Activated T-cell treated with anti-CD3 and anti-CD28 coated beads for 4 hours (primary cell): ENCODE results near the gene PGS1.

ENCODE experiments used
- DNase-seq: peaks from one replicate; pipeline ENCODE4 v3.0.0-alpha.2; 2020

PGS1 gene

DNA sequence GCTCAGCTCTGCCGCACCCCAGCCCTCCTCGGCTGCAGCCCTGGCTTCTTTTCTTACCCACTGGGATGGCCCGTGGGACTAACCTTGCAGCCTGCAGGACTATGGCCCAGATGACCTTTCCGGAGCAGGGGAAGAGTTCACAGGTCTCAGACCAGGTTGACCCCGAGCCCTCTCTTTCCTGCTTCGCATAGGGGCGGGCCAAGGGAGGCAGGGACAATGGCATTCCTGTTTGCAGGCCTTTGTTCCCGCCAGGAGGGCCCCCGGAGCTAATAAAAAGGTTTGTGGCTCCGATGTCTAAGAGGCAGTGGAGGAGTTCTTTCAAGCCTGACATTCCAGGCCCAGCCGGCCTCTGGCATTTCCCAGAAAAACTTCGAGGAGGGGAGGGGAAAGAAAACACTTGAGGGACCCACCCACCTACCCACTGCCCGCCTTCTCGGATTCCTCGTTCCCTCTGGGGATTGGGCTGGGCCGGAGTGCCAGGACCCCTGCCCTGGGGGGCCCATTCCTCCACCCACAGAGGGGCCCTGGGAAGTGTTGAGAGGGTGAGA, 12.8 kb upstream of the PGS1 start:
- DNase-seq: no peak

DNA sequence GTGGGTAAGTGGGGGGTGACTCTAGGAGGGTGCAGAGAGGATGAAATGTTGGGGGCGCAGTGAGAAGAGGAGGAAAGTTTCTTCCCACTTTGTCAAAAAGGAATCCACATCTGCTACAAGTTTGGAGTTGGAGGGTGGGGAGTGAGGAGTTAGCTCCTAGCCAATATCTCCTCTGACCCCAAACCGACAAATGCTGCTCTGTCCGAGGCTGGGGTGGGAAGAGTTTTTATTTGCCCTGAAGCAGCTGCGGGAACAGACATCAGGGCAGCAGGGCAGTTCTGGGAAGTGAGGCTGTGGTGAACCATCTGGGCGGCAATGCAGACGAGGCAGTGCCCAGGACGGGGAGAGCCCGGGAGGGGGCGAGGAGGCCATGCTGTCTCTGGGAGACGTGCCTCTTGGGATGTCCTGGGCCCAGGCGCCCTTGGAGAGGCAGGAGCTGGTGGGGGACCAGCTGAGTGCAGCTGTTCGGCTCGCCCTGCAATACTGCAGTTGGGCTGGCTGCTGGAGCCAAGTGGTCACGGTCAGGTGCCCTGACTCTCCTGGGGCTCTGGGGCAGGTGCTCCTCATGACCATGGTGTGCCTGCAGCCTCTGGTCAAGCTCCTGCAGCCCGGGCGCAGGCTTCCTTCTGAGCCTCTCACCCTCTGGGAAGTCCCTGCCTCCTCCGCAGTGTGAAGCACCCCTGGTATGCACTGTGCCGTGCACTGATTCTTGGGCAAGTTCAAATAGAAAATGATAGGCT, 12.2 kb upstream of the PGS1 start:
- no peak for DNase-seq

DNA sequence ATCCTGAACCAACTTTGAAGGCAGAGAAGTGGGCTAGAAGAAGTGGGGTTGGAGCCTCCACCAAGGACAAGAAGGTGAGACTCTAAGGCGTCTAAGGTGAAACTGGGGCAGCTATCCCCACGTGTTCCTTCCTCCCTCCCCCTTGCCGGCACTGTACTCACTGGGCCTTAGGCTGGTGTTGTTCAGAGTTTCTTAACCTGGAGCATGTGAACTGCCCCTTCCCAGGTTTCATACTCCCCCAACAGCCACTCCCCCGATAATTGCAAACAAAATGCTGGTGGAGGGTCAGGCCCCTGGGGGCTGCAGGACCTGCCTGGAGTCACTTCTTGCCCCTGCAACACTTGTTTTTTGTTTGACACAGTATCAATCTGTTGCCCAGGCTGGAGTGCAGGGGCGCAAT, 11.3 kb upstream of the PGS1 start:
- no peak for DNase-seq

DNA sequence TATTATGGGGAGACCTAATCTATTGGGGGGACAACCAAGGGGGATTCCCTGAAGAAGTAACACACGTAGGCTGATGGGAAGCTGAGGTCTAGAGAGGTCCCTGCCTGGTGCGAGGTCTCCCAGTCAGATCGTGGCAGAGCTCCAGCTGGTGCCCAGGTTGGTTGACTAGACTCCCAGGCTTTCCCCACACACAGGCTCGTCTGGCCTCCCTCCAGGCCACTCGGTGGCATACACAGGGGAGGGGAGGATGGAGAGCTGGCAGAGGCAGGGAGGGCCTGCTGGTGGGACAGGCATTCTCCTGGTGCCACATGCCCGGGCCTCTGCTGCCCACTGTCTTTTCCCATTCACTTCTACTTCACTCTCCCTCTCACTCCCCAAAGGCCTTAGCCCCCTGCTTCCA, 10.1 kb upstream of the PGS1 start:
- DNase-seq: no peak

DNA sequence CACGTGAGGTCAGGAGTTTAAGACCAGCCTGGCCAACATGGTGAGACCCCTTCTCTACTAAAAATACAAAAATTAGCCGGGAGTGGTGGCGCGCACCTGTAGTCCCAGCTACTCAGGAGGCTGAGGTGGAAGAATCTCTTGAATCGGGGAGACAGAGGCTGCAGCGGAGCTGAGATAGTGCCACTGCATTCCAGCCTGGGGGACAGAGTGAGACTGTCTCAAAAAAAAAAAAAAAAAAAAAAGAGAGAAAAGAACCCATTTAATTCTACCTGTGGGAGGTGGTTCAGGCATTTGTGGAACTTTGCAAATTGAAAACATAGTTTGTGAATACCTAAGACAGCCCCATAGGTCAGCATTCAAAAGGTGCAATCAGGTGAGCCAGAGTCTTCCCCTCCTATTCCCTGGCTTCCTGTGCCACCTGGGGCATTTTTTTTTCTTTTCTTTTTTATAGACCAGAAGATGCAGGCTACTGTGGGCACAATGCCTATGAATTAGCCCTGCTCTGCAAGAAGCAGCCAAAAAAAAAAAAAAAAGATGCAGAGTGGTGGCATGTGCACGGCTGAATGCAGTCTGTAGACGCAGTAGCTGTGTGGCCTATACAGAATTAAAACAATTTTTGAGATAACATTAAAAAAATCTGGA, 9.5 kb upstream of the PGS1 start:
- DNase-seq: no peak

DNA sequence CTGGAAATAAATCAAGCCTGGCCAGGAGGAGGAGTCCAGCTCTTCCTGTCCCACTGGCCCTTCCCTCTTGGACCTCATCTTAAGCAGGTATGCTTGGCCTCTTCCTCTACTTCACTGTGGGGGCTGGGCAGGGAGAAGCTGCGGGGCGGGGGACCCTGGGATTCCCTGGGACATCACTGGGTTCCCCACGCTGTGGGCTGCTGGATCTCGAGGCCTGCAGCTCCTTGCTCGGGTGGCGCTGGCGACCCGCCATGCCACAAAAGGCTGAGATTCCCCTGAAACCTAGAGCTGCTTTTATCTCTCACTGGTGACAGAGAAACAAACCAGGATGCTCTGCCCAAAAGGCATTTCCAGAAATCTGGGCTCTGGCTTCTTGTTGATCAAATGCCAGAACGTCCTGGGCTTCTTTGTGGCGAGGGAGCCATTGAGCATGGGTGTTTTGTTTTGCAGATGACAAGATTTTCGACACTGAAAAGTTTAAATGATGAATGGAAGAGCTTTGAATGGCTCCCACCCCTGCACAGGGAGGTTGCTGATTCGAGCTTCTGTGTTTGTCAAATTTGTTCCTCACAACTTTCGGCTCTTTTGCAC, 8.6 kb upstream of the PGS1 start:
- no peak for DNase-seq

DNA sequence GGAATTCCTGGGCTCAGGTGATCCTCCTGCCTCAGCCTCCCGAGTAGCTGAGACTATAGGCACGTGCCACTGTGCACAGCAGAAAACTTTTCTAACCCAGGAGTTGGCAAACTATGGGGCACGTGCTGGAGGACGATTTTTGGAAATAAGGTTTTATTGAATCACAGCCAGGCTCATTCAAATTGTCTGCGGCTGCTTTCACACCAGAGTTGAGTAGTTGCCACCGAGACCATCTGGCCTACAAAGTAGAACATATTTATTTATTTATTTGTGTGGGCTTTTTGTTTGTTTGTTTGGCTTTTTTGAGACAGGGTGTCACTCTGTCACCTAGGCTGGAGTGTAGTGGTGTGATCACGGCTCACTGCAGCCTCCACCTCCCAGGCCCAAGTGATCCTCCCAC, 7.4 kb upstream of the PGS1 start:
- no peak for DNase-seq

DNA sequence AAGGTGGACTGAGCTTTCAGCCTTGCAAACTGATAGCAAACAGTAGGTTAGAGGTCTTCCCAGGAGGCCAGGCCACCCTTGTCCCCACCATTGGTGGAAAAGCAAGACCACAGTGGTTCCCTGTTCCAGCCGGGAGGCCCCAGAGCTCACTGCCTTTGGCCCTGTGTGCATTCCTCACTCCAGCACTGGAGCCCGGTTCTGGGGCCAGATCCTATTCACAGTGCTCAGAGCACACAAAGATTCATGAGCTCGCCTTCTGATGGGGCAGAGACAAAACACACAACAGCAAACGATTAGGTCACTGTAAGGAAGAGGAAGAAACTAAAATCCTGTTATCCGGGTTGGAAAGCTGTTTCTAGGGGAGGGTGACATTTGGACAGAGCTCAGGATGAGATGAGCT, 5.6 kb upstream of the PGS1 start:
- no peak for DNase-seq

DNA sequence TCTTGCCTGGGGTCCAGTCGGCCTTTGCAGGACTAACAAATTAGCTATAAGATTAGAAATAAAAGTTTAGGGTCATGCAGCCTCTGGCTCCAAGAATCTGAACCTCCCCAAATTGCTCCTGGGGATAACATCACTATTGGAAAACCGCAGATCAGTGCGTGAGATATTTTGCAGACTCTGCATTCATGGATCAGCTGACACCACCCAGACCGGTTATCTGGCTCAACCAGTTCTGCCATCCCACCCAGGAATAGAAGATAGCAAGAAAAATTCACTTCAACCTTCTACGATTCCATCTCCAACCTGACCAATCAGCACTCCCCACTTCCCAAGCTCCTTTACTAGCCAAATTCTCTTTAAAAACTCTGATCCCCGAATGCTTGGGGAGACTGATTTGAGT, 4.3 kb upstream of the PGS1 start:
- no peak for DNase-seq

DNA sequence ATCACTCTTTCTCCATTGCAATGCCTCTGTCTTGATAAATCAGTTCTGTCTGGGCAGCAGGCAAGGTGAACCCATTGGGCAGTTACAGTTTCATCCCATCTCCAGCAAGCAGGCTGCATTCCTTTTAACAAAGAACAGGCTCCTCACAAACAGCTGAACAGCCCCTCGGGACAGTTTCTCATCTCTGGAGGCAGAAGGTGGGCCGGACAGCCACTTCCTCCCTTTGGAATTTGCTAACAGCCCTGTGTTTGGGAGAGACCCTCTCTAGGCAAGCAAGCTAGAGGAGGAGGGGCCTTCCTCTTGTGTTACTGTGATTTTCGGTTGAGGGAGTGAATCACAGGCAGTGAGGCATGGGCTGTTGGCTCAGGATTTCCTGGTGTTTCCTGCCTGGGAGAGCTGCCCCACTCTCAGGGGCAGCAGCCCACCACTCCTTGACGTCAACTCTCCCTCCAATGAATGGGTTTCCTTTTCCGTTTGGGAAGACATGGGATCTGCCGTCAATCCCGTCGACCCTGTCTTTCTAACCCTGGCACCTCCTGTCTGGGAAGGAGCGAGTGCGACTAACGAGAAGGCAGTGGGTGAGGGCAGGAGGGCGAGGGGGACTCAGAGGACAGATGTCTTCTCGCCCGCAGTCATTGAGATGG, 3.7 kb upstream of the PGS1 start:
- no peak for DNase-seq

DNA sequence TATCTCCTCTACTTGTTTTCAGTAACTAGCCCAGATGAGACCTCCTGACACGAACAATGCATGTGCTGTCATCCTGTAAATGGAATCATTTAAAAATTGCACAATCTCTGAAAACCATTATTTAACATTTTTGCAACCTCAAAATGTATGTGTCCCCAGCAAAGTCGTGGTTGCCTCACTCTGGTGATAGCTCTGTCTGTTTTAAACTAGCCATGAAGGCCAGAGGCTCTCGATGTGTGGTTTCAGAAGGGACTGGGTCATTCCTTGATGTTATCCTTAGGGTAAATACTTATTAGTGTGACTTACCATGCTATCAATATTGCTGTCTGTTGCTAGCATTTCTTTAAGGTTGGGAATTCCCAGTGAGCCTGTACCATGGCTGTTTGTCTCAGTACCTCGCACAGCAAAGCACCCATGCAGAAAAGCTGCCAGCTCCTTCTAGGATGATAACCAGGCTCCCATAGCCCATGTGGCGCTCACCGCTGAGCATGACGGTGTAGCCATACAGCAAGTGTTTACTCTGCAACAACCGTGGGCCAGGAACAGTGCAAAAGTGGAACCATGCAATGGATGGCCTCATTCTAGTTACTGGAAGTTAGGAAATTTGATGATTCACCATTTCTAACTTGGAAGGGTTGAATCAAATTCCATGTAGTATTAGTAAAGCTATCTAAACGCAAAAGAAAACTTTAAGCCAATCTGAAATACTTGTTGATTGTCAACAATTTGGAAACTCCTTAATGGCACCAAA, 2.9 kb upstream of the PGS1 start:
- no peak for DNase-seq

DNA sequence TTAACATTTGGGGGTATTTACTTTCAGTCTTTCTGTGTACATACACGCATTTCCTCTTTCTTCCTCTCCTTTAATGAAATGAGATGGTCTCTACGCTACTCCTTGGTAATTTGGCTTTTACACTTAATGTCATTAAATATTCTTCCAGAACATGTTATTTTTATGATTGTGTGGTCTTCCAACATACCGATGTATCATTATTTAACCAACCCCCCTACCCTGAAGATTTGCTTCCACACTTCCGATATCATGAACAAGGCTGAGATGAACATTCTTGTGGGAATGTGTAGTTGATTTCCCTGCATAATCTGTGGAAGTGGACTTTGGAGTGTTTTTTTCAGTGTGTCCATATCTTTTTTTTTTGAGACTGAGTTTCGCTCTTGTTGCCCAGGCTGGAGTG, 2.3 kb upstream of the PGS1 start:
- DNase-seq: no peak

DNA sequence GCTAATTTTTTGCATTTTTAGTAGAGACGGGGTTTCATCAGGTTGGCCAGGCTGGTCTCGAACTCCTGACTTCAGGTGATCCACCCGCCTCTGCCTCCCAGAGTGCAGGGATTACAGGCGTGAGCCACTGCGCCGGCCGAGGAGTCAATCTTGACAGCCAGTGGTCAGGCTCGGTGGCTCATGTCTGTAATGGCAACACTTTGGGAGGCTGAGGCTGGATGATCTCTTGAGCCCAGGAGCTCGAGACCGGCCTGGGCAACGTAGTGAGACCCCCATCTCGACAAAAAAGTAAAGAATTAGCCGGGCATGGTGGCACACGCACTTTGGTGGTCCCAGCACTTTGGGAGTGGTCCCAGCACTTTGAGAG, 608 bp upstream of the PGS1 start:
- DNase-seq: no peak

DNA sequence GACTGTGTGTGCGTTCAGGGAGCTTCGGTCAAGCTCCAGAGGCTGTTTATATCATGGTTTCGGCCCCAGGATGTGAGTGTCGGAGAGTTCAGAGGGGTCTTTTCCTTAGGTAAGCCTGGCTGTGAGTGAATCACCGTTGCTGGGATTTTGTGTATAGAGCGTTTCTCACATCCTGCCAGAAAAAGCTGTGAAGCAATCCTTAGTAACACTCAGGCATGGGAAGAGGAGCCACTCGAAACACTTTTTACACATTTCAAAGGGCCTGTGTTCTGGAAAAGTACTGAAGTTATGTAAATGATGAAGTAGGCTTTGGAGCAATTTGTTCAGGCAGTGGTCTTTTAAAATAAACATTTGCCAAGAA, 662 bp downstream of the PGS1 start:
- DNase-seq: no peak

DNA sequence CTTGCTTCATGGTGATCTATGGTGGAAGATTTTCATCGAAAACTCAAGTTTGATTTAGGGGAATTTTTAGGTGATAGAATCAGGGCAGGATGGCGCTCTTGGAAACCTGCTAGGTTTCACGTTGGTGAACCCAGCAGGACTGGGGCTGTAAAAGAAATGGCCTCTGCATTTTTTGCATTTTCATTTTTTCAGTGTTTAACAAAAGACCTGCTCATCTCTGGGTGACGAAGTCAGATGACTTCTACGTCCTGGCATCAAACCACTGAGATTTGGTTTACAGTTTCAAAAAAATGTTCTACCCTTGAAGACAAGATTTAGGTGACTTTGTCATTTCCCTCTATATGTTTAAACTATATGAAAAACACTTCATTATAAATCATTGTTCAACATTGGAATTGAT, 1.9 kb downstream of the PGS1 start:
- DNase-seq: no peak

DNA sequence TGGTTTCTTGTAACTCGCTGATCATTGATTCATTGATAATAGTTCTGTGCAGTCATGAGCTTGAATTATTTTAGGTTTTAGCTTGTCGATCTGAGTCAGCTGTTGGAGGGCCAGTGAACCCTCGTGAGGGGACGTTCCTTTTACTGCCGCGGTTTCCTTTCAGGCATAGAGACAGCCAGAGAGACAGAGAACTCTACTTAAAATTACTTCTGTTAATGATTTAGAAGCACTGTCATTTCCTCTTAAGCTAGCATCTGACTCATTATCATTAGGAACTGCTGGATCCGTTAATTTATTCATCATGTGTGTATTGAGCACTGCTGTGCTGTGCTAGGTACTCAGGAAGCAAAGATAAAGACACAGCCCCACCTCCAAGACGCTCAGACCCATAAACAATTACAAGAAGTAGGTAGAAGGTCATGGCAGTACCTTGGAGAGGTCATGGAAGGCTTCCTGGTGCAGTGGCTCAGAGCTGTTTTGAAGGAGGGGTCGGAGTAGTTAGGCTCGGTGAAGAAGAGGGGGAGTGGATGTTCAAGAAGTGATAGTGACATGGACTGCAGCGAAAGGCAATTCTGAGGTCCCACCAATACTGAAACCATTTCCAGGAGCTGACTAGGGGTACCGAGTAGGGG, 3.3 kb downstream of the PGS1 start:
- peak; percentile 44 for DNase-seq

DNA sequence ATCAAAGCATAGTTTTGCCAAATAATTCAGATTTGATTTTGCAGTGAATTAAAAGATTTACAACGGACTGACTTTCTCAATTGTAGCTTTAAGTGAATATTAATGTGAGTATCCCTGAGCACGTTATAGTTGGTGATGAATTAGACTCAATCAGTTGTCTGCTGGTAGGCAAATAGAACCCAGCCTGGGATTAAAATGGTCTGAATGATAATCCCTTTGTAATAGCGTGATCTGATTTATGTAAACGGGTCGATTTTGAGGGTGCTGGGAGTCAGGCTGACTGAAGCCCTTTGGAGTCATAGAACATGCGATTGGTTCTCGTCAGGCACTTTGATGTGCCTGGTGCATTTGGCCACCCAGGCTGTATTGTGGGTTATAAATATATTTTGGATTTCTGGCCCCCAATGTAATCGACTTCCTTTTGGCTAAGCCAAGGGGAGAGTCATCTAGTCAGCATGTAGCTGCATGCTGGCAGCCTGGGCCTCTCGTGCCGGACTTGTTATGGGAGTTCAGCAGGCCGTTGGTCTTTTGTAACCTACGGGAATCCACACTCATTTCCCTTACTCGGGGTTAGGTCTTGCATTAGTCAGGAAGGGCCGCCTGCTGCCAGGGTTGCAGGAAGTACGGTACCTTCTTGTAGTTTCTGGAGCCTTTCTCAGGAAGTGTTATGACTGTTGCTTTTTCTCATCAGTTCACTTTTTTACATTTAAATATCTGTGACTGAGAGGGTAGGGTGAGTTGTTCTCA, 5.4 kb downstream of the PGS1 start:
- no peak for DNase-seq

DNA sequence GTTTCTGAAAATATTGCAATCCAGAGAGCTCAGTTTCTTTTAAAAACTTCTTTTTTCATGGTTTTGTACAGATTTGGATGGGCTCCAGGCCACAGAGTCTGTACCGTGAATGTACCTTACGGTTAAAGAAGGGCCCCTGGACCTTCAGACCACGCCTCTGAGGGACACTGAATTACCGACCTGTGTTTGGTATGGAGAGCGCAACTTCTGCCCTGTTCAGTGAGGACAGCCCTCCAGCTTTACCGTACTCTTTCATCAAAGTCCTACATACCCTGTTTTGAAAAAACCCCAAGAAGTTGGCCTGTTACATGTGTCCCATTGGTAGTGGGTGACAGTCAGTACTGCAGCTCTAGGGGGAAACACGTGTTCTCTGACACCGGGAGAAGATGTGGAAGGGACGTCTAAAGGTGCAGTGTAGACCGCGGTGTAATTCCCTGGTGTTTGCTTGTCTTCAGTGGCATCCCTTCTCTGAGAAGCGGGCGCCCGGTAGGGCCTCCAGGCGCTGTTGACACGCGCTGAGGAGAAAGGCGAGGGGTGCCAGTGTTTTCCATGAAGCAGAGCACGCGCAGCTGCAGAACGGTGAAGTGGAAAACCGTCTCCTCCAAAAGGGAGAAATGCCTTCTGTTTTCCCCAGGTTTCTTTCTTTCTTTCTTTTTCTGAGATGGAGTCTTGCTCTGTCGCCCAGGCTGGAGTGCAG, 6.2 kb downstream of the PGS1 start:
- no peak for DNase-seq

DNA sequence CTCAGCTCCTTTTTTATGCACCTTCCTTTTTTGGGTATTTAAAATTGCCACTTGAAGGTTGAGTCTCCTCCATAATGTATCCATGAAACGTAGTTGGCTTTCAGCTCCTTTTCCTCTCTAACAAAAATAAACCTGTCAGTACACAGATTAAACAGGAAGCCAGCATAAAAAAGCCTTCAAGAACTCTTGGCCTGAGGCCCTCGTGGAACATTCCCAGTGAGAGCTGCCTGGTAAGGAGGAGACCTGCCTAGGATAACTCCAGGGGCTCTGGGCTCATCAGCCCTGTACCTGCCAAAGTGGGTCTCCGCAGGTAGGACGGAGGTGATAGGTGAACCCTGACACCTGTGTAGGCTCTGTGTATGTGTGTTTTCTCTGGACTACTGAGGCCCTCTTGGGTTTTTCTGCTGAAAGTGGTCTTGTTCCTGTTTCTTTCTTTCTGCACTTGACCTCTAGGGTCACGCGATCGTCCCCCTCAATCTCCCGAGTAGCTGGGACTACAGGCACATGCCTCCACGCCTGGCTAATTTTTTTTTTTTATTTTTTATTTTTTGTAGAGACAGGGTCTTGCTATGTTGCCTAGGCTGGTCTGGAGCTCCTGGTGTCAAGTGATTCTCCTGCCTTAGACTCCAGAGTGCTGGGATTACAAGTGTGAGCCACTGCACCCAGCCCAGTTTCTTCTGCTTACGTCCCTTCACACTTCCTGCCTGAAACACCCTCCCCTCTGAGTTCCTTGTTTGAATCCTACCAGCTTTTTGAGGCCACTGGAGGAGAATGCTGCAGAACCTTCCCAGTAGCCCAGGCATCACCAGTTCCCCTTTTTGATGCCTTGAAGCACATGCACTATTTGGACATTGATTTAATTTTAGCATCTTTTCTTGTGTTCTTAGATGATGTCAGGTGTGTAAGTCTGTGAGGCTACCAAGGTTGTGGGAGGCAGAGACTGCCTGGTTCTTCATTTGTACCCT, 9.8 kb downstream of the PGS1 start:
- no peak for DNase-seq
